Activated CD8-positive, alpha-beta T cell treated with anti-CD3 and anti-CD28 coated beads for 36 hours (primary cell): ENCODE data around the gene RPL13A. TPM values are rescaled to one million over a fixed set of nuclear protein-coding genes. Genes with fewer than 3 reads are reported as not detected.

Experiments used
- ATAC-seq: fragments of 200-7000 bp; cut with Tn5 transposase; one replicate; pipeline ENCODE4 v1.10.0; 2021; ENCODE audit warnings: mild to moderate bottlenecking, moderate library complexity
- CTCF ChIA-PET: fragments of 350-600 bp; sonication (Branson Sonifier 250); formaldehyde crosslinking; loops from one replicate; lab custom pipeline; 2021; ENCODE audit warnings: antibody characterized with exemption; lab: Charles Lee
- POLR2A ChIA-PET: fragments of 350-600 bp; sonication (Branson Sonifier 250); formaldehyde crosslinking; loops from one replicate; lab custom pipeline; 2021; ENCODE audit warnings: antibody characterized with exemption; lab: Charles Lee
- DNase-seq: peaks from one replicate; pipeline ENCODE4 v3.0.0-alpha.2; 2020
- H3K27ac Mint-ChIP-seq: one replicate; pipeline ENCODE4 v1.8.0; 2021; ENCODE audit warnings: mild to moderate bottlenecking, mixed read lengths
- H3K27me3 Mint-ChIP-seq: one replicate; pipeline ENCODE4 v1.8.0; 2021; ENCODE audit warnings: mixed read lengths
- H3K36me3 Mint-ChIP-seq: one replicate; pipeline ENCODE4 v1.8.0; 2021; ENCODE audit warnings: low read depth, mixed read lengths
- H3K4me1 Mint-ChIP-seq: one replicate; pipeline ENCODE4 v1.8.0; 2021; ENCODE audit warnings: low read depth, mixed read lengths
- H3K4me3 Mint-ChIP-seq: one replicate; pipeline ENCODE4 v1.8.0; 2021; ENCODE audit warnings: mild to moderate bottlenecking, moderate library complexity, mixed read lengths
- H3K9me3 Mint-ChIP-seq: one replicate; pipeline ENCODE4 v1.8.0; 2021; ENCODE audit warnings: mixed read lengths
- CTCF ChIP-seq: fragments of 200-600 bp; IDR thresholded peaks from one replicate; pipeline ENCODE4 v1.8.0; 2022; ENCODE audit warnings: antibody characterized with exemption, mild to moderate bottlenecking
- intact Hi-C: fragments of 100-400 bp; cut with micrococcal nuclease; formaldehyde crosslinking; loops from one replicate; pipeline ENCODE4 v1.10.0; 2022
- total RNA-seq, 2 experiments: library from RNA; stranded (reverse); gene quantifications; one replicate each; pipeline ENCODE4 v1.2.3, GENCODE V29; 2021

The RPL13A gene
- total RNA-seq, 2 experiments from 2014 or later = 4,285 to 4,329 TPM

GRCh38 chr19:49497047-49497788 is 9.8 kb downstream of the RPL13A start:
- no peaks in the 10 kb centered on the region for H3K9me3 Mint-ChIP-seq
- intact Hi-C loops = no loop called here
- peaks cover 56% of the 10 kb centered on the region for H3K36me3 Mint-ChIP-seq
- peak overlapping the region; percentile 97 for H3K27ac Mint-ChIP-seq
- ChIA-PET POLR2A (interaction anchor here (0.7 to 5.8 kb wide), 5 partner anchors 49 to 93 kb away, joined by 3 to 21 read pairs (median 10); partner anchors contain the start of genes NOSIP, PRR12 and PRRG2), CTCF (interaction anchor here (0.8 to 1.5 kb wide), 3 partner anchors 9 to 50 kb away, joined by 3 to 4 read pairs (median 3); partner anchors contain the start of gene RPL13A)
- peak; percentile 87 for DNase-seq
- no peak for TF ChIP-seq CTCF
- H3K4me3 Mint-ChIP-seq = peak overlapping the region; percentile 94
- no peak for ATAC-seq
- H3K27me3 Mint-ChIP-seq = no peaks in the 10 kb centered on the region
- H3K4me1 Mint-ChIP-seq = peaks cover 39% of the 10 kb centered on the region

GRCh38 chr19:49497789-49498103 is 10.3 kb downstream of the RPL13A start:
- no peaks in the 10 kb centered on the region for H3K27me3 Mint-ChIP-seq
- CTCF ChIA-PET = interaction anchor here (0.8 kb wide), 1 partner anchor 9 kb away, joined by 4 read pairs; no protein-coding TSS in a partner anchor
- peak overlapping the region; percentile 94 for H3K4me3 Mint-ChIP-seq
- peak overlapping the region; percentile 97 for H3K27ac Mint-ChIP-seq
- no peak for DNase-seq
- no peak for TF ChIP-seq CTCF
- no peaks in the 10 kb centered on the region for H3K9me3 Mint-ChIP-seq
- POLR2A ChIA-PET = interaction anchor here (0.7 to 2.2 kb wide), 3 partner anchors 48 to 93 kb away, joined by 3 to 10 read pairs (median 4); partner anchors contain the start of gene PRR12
- H3K4me1 Mint-ChIP-seq = peaks cover 43% of the 10 kb centered on the region
- no peak for ATAC-seq
- H3K36me3 Mint-ChIP-seq = peaks cover 51% of the 10 kb centered on the region
- intact Hi-C loops = no loop called here

GRCh38 chr19:49498475-49498874 is 11.1 kb downstream of the RPL13A start:
- H3K4me1 Mint-ChIP-seq = peaks cover 44% of the 10 kb centered on the region
- ATAC-seq = no peak
- CTCF ChIA-PET = interaction anchor here (1.0 to 1.4 kb wide), 3 partner anchors 12 to 82 kb away, joined by 3 to 7 read pairs (median 4); partner anchors contain the start of gene NOSIP

GRCh38 chr19:49499030-49499670 is 11.7 kb downstream of the RPL13A start:
- POLR2A ChIA-PET = interaction anchor here (0.6 to 1.6 kb wide), 10 partner anchors 14 to 189 kb away, joined by 3 to 6 read pairs (median 4); no protein-coding TSS in a partner anchor

More at GRCh38 chr19:49498475-49498874, 11.1 kb downstream of the RPL13A start:
- intact Hi-C loops = no loop called here
- Mint-ChIP-seq H3K27ac (peak overlapping the region; percentile 97), H3K9me3 (no peaks in the 10 kb centered on the region), H3K27me3 (no peaks in the 10 kb centered on the region), H3K4me3 (peak overlapping the region; percentile 94), H3K36me3 (peaks cover 45% of the 10 kb centered on the region)
- DNase-seq = no peak
- TF ChIP-seq CTCF = no peak
- POLR2A ChIA-PET = interaction anchor here (0.9 to 2.2 kb wide), 8 partner anchors 14 to 190 kb away, joined by 3 to 10 read pairs (median 4); partner anchors contain the start of gene PRR12

More at GRCh38 chr19:49499030-49499670, 11.7 kb downstream of the RPL13A start:
- no peaks in the 10 kb centered on the region for H3K27me3 Mint-ChIP-seq
- TF ChIP-seq CTCF = no peak
- peak; percentile 49 for DNase-seq
- H3K4me3 Mint-ChIP-seq = peak overlapping the region; percentile 94
- H3K27ac Mint-ChIP-seq = peak overlapping the region; percentile 97
- CTCF ChIA-PET = interaction anchor here (0.9 to 1.4 kb wide), 6 partner anchors 11 to 182 kb away, joined by 3 to 7 read pairs (median 3); partner anchors contain the start of genes IRF3 and NOSIP
- intact Hi-C loops = no loop called here
- ATAC-seq = no peak
- peaks cover 43% of the 10 kb centered on the region for H3K4me1 Mint-ChIP-seq
- no peaks in the 10 kb centered on the region for H3K9me3 Mint-ChIP-seq
- peaks cover 44% of the 10 kb centered on the region for H3K36me3 Mint-ChIP-seq
